HG03064 (cell line): Measurements from ENCODE around the gene FHOD1.

Experiments used
- ATAC-seq: cut with Tn5 transposase; IDR thresholded peaks from one replicate; pipeline ENCODE4 v1.9.1; 2021; ENCODE audit warnings: low read depth; ENCODE audit not compliant: unreplicated experiment

The FHOD1 gene

DNA sequence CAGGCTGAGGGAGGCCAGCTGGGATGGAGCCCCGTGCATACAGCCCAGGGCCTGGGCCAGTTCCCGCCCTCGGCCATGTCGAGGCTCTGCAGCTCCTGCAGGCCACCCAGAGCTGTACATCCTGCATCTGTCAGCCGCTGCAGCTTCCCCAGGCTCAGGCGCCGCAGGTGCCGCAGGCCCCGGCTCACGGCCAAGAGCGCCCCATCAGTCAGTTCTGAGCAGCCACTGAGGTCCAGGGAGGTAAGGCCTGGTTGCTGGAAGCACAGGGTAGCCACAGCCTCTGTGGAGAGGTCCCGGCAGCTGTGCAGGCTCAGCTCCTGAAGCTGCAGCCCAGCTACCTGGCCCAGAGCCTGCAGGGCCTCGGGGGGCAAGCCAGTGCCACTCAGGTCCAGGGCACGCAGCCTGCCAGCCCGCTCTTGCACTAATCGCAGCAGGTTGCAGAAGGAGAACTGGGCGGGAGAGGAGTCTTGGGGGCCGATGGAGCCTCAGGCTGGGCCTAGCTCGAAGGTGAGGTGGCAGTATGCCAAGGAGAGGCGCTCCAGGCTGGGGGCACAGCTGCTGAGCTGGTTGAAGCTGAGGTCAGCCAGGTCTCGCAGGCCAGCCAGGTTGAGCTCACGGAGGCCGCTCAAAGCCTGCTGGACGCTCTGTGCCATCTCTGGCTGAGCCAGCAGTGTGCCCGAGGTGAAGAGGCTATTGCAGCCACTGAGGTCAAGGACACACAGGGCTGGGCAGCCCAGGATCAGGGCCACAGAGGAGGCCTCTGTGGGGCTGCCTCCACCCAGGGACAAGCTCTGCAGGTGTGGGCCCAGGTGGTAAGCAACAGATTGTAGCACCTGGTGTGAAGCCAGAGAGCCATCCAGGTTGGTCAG lies 37.0 kb downstream of the FHOD1 start:
- no peak for ATAC-seq

DNA sequence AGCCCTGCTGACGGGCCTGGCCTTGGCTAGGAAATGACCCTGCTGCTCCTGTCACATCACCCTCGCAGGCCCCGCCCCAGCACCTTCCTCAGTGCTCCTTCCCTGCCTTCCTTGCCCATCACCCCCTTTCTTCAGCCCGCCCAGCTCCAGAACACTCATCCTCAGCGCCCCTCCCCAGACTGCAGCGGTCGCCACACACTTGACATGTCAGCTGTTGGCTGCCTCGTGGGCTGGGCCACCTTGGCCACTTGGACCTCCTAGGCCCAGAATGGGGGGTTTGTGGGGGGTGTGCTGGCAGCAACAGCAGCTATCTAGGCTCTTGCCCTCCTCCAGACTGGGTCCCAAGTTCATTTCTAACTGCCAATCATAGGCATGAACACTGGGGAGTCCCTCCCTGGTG lies 37.7 kb downstream of the FHOD1 start:
- no peak for ATAC-seq

- no peak for ATAC-seq
Observed at GRCh38 chr16:67208154-67208896, 39.0 kb downstream of the FHOD1 start.

DNA sequence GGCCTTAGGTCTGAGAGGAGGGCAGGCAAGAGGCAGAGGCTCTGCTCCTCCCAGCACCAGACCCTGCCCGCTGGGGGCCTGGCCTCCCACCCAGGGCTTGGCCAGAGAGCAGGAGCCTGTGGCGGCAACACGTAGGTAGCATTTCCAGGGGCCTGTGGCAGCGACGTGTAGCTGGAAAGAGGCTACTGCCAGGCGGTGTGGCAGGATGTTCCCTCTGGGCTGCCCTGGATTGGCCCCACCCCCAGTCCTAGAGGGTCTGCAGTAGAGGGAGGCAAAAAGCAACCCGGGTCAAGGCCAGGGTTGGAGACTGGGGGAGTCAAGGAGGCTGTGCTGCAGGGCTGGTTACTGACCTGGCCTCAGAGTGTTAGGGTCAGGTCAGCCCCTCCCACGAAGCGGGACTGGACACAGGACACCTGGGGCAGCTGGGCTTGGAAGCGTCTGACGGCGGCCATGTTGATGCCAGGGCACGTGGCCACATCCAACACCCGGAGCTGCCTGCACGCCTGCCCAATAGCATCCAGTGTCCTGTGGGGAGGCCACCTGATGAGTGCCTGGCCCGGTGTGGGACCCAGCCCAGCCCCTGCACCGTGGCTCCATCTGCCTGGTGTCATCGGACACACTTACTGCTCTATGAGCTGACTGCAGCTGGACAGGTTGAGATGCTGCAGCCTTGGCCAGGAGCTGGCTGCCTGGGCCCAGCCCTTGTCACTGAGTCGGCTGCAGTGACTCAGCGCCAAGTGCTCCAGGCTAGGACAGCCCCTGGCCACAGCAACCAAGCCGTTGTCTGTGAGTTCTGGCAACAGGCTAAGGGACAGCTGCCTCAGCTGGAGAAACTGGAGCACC lies 39.8 kb downstream of the FHOD1 start:
- no peak for ATAC-seq

DNA sequence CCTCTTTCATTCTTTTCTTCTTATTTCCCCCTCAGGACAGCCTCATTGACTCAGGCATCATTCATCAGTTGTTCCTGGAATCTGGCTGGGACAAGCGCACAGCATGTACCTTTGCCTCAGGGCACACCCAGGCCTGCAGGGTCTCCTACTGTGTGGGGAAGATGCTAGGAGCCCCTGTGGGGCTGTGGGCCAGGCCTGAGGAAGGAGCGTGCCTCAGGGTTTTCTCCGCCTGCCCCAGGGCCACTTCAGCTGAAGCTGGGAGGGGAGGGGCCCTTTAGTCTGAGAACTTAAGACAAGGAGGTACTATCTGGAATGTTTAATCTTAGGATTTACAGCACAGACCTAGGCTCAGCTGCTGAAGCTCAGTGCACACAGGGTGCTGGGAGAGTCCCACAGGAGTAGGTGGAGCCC lies 40.4 kb downstream of the FHOD1 start:
- ATAC-seq = no peak

DNA sequence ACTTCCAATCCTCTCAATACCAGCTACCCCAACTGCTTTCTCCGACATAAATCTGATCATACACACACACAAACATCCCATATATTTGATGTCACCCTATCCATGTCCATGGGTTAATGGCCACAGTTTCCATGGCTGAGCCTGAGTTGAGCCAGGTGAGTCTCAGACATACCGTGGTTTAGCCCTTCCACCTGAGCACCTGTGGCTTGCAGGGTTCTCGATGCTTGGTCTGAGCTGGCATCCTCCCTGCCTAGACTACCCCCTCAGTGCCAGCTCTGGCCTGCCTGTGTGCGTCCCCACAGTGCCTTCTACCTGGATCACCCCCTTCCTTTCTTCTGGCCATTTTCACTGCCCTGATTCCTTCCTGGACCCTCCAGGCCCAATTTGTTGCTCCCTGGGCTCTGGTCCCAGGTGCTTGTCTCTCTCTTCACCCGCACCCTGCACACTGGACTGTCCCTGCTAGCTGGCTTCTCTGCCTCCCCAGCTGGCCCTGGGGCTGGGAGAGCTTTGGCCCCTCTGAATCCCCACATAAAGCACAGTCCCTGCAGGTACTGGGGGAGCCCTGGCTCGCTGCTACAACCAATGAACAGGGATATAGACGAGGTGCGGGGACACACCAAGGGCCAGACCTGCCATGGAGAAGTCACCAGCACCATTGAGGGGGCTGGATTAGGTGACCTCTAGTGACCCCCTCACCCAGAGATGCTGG lies 41.0 kb downstream of the FHOD1 start:
- no peak for ATAC-seq

GRCh38 chr16:67204076-67204475 lies 43.2 kb downstream of the FHOD1 start:
- no peak for ATAC-seq

DNA sequence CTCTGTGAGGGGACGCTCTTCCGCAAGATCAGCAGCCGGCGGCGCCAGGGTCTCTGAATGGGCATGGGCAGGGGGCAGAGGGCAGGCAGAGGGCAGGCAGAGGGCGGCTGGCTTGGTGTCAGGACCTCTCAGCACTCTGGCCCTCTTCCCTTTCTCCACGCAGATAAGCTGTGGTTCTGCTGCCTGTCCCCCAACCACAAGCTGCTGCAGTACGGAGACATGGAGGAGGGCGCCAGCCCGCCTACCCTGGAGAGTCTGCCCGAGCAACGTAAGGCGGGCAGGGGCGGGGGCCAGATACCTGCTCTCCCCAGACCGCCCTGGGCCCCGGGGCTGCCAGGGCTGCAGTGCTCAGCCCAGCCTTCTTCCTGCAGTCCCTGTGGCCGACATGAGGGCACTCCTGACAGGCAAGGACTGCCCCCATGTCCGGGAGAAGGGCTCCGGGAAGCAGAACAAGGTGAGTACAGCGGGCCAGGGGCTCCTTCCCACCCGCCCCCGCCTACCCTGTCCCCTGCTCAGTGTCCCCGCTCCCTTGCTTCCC lies 44.3 kb downstream of the FHOD1 start:
- no peak for ATAC-seq

DNA sequence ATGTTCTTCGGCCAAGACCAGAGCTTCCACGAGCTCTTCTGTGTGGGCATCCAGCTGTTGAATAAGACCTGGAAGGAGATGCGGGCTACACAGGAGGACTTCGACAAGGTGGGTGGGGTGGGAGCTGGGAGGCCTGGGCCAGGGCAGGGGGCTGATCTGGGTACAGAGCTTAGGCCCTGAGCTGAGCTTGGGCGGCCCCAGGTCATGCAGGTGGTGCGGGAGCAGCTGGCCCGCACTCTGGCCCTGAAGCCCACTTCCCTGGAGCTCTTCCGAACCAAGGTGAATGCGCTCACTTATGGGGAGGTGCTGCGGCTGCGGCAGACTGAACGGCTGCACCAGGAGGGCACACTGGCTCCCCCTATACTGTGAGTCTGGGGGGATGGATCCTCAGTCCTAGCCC lies 44.9 kb downstream of the FHOD1 start:
- no peak for ATAC-seq

- no peak for ATAC-seq
Observed at GRCh38 chr16:67201411-67202345, 45.6 kb downstream of the FHOD1 start.

GRCh38 chr16:67200491-67200890 lies 46.8 kb downstream of the FHOD1 start:
- ATAC-seq = no peak

DNA sequence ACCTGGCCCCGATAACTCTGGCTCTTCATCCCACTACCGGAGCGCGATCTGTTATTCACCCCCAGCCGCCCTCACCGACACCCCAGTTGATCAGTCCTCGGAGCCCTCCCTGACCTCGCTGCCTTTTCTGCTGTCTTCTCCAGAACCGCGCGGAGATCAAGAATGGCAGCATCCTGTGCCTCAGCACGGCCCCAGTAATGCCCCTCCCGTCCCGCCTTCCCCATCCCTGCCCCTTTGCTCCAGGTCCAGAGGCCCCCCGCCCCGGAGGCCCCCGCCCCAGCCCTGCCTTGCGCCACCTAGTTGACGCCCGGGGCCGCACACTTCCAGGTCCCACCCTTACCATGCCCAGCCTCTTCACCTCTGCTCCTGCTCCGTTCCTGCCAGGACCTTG lies 47.5 kb downstream of the FHOD1 start:
- ATAC-seq = no peak

DNA sequence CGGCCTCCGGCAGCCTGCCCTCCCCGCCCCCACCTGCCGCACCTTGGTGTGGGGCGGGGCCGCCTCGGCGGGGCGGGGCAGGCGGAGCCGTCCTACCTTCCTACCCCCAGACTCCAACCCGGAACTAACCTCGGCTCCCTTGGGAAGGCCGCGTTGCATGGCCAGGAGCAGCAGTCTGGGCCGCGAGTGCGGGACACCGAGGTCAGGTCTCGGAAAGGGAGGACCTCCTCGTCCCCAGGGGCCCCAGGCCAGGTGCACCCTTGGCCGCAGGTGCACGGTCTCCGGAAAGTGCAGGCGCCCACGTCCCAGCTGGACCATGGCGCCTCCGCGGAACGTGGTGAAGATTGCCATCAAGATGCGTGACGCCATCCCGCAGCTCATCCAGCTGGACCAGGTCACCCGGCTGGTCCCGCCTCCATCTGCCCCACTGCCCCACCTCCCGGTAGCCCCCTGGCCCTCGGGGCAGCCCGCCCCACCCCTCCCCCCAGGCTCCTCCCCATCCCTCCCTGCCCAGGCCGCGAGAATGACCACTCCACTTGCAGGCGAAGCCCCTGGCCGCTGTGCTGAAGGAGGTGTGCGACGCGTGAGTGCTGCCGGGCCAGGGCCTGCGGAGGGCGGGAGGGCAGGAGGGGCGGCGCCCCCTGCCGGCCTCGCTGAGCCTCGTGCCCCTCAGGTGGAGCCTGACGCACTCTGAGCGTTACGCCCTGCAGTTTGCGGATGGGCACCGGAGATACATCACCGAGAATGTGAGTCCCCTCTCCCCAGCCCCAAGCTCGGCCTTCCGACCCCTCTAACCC lies 48.1 kb downstream of the FHOD1 start, which contains the start of gene ELMO3:
Gene ELMO3, plus strand, starts transcription at position 121 of the 797 bp plus-strand sequence. Its CDS starts 196 bp downstream, at position 317.
- no peak for ATAC-seq

- no peak for ATAC-seq
Observed at GRCh38 chr16:67198238-67198734, 49.0 kb downstream of the FHOD1 start.

- no peak for ATAC-seq
Observed at GRCh38 chr16:67197704-67198103, 49.6 kb downstream of the FHOD1 start.

GRCh38 chr16:67196881-67197280 lies 50.4 kb downstream of the FHOD1 start:
- ATAC-seq = no peak

- ATAC-seq = no peak
Observed at GRCh38 chr16:67195676-67196075, 51.6 kb downstream of the FHOD1 start.

DNA sequence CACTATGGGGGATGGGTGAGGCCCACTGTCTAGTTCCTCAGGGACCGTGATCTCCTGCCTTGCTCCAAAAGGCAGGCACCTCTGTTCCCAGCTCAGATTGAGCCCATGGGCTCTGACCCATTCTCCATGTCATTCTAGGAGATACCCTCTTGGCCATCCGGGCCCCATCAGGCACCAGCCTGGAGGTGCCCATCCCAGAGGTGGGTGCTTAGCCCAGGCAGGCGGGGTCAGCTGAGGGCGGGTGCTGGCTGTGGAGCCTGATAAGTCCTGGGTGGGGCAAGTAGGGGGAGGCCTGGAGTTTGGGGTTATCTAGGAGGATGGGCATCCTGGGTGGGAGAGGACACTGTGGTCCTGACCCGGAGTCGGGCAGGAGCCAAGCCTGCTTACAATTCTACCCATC lies 53.0 kb downstream of the FHOD1 start:
- no peak for ATAC-seq
